ENCODE results near the gene KCTD1. TPM values are rescaled to one million over a fixed set of nuclear protein-coding genes. Genes with fewer than 3 reads are reported as not detected.

The KCTD1 gene
- total RNA-seq, 4 donors from 2014 or later = 25.3 to 62.0 (median 51.3) TPM

DNA sequence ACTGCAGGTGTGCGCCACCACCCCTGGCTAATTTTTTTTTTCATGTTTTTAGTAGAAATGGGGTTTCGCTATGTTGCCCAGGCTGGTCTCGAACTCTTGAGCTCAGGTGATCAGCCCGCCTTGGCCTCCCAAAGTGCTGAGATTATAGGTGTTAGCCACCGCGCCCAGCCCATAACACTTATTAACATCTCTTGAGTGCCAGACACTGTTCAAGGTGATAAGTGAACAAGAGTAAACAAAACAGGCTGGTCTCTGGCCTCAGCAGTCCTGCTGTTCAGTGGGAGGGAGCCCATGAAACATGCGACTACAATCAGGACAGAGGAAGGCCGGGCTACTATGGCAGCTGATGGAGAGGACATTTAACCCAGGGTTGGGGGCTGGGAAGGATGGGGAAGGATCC is 42.3 kb downstream of the KCTD1 start:
- no peak overlapping the region for H3K4me3 ChIP-seq (ENCODE audit: low read depth, poor library complexity, severe bottlenecking)
- TF ChIP-seq, protein P1, sequence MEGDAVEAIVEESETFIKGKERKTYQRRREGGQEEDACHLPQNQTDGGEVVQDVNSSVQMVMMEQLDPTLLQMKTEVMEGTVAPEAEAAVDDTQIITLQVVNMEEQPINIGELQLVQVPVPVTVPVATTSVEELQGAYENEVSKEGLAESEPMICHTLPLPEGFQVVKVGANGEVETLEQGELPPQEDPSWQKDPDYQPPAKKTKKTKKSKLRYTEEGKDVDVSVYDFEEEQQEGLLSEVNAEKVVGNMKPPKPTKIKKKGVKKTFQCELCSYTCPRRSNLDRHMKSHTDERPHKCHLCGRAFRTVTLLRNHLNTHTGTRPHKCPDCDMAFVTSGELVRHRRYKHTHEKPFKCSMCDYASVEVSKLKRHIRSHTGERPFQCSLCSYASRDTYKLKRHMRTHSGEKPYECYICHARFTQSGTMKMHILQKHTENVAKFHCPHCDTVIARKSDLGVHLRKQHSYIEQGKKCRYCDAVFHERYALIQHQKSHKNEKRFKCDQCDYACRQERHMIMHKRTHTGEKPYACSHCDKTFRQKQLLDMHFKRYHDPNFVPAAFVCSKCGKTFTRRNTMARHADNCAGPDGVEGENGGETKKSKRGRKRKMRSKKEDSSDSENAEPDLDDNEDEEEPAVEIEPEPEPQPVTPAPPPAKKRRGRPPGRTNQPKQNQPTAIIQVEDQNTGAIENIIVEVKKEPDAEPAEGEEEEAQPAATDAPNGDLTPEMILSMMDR (IDR thresholded peaks at IDR 0.05) = no peak
- TF ChIP-seq POLR2A (IDR thresholded peaks at IDR 0.05) = no peak
- intact Hi-C loops (cut with DNase I; ENCODE audit: low total_unique reads) = no loop called here
- 88 to 96% methylated on average over 8 of the region's 8 CpGs for WGBS, 2 donors
- no peak for DNase-seq (ENCODE audit: low spot score in 2 of 2)

DNA sequence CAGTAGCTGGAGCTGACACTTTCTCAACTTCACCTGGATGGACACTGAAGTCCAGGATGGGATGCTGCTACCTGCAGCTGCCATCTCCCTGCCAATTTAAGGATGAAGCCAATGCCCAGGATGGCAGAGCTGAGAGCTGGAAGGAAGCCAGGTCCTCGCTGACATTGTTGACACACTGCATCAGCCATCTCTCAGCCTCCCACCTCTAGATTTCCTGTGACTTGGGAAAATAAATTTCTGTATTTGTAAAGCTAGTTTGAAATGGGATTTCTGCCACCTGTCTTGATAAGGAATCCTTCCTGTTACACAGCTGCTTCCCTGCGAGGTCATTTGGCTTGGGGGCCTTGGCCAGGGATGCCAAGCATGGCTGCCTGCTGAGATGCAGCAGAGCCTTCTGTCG is 43.5 kb downstream of the KCTD1 start:
- intact Hi-C loops (cut with DNase I; ENCODE audit: low total_unique reads) = no loop called here
- H3K4me3 ChIP-seq (ENCODE audit: low read depth, poor library complexity, severe bottlenecking) = no peak overlapping the region
- WGBS, 2 donors = 65 to 75% methylated on average over 3 of the region's 3 CpGs
- DNase-seq (ENCODE audit: low spot score in 2 of 2) = no peak
- TF ChIP-seq POLR2A (IDR thresholded peaks at IDR 0.05) = no peak
- TF ChIP-seq, protein P1 (IDR thresholded peaks at IDR 0.05) = no peak

DNA sequence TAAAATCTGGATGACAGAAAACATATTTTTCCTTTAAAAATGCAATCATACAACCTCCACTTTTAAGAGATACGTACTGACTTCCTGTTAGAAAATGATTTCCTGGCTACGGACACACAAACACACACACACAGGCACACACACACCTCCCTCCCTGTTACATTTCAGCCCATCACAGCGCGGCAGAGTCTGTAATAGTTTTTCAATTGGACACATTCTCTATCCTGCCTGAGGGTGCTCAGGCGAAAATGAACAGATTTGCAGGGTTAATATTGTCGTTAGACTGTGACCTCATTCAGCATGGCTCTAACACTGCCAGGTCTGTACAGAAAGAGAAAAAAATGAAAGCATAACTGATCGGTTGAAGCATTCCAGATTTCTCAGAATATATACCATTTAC is 45.0 kb downstream of the KCTD1 start:
- intact Hi-C loops (cut with DNase I; ENCODE audit: low total_unique reads) = no loop called here
- H3K4me3 ChIP-seq (ENCODE audit: low read depth, poor library complexity, severe bottlenecking) = no peak overlapping the region
- no peak for DNase-seq (ENCODE audit: low spot score in 2 of 2)
- 37 to 46% methylated on average over 7 of the region's 7 CpGs for WGBS, 2 donors
- TF ChIP-seq POLR2A (IDR thresholded peaks at IDR 0.05) = no peak
- TF ChIP-seq, protein P1 (IDR thresholded peaks at IDR 0.05) = no peak

DNA sequence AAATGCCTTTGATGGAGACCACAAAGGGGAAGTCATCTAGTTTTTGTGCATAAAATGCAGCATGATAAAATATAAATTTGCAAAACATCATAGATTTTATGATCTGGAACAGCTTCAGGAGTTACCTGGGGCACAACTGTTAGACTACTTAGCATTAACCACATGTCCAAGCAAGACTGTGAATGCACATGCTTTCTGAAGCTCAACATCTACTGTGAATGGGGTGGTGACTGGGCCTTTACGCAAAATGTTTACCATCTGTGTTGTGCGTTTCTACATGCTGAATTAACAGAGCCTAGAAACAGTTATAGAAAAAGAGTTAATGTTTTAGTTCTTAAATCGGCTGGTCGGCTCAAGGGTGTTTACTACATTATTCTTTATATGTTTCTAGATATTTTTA is 45.5 kb downstream of the KCTD1 start:
- DNase-seq (ENCODE audit: low spot score in 2 of 2) = no peak
- TF ChIP-seq POLR2A (IDR thresholded peaks at IDR 0.05) = no peak
- TF ChIP-seq, protein P1 (IDR thresholded peaks at IDR 0.05) = no peak
- intact Hi-C loops (cut with DNase I; ENCODE audit: low total_unique reads) = no loop called here
- 53 to 58% methylated on average over 4 of the region's 4 CpGs for WGBS, 2 donors
- no peak overlapping the region for H3K4me3 ChIP-seq (ENCODE audit: low read depth, poor library complexity, severe bottlenecking)

DNA sequence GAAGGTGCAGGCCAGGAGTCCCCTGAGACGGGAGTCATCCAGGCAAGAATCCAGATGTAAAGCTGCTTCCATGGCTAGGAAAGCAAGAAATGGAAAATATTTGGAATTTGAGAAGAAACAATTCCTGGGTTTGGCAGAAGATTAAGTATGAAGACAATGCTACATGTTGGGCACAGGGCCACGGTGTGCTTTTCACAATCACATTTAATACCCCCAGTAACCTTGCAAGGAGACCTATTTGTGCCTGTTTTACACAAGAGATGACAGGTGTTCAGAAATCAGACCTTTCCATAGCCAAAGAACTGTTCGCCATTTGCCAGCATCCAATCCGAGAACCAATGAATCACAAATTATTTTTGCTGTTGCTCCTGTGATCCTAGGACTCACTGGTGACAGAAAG is 50.5 kb downstream of the KCTD1 start:
- H3K4me3 ChIP-seq (ENCODE audit: low read depth, poor library complexity, severe bottlenecking) = no peak overlapping the region
- DNase-seq (ENCODE audit: low spot score in 2 of 2) = no peak
- intact Hi-C loops (cut with DNase I; ENCODE audit: low total_unique reads) = no loop called here
- WGBS, 2 donors = 86 to 93% methylated on average over 4 of the region's 4 CpGs
- TF ChIP-seq, protein P1 (IDR thresholded peaks at IDR 0.05) = no peak
- no peak for TF ChIP-seq POLR2A (IDR thresholded peaks at IDR 0.05)

DNA sequence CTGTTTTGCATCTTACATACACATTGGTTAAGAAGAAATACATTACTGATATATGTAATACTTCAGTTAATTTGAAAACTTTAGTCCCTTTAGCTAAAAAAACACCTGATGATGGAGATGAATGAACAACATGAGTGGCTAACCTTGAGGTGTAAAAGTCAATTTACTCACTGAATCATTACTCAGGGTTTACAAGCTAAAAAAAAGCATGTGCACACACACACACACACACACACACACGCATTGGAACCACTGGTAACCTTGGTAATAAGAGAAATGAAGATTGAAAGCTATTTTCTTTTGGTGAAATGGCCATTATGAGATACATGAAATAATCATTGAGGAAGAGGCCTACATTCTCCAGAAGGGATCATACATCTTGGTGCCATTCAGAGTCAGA is 51.8 kb downstream of the KCTD1 start:
- intact Hi-C loops (cut with DNase I; ENCODE audit: low total_unique reads) = no loop called here
- no peak overlapping the region for H3K4me3 ChIP-seq (ENCODE audit: low read depth, poor library complexity, severe bottlenecking)
- 96 to 97% methylated on average over 1 of the region's 1 CpG for WGBS, 2 donors
- DNase-seq (ENCODE audit: low spot score in 2 of 2) = no peak
- TF ChIP-seq POLR2A (IDR thresholded peaks at IDR 0.05) = no peak
- TF ChIP-seq, protein P1 (IDR thresholded peaks at IDR 0.05) = no peak

All from lower leg skin (tissue), 4 donors.